ENCODE data around the gene OR56A5.

OR56A5 gene, protein sequence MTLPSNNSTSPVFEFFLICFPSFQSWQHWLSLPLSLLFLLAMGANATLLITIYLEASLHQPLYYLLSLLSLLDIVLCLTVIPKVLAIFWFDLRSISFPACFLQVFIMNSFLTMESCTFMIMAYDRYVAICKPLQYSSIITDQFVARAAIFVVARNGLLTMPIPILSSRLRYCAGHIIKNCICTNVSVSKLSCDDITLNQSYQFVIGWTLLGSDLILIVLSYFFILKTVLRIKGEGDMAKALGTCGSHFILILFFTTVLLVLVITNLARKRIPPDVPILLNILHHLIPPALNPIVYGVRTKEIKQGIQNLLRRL

GRCh38 chr11:5968394-5968793 is at the start of gene OR56A5:
OR56A5 (minus strand) TSS chr11:5968494; CDS start chr11:5968494, 0 bp downstream.
- TF ChIP-seq OSR1 (CRISPR knock-in tag; IDR thresholded peaks at IDR 0.05) = no peak
- TF ChIP-seq ZFP3 (CRISPR knock-in tag; IDR thresholded peaks at IDR 0.05) = no peak
- TF ChIP-seq PPARA (CRISPR knock-in tag; IDR thresholded peaks at IDR 0.05; ENCODE audit: borderline replicate concordance) = no peak
- TF ChIP-seq GLIS3 (CRISPR knock-in tag; IDR thresholded peaks at IDR 0.05) = no peak
- no peak for TF ChIP-seq CREB5 (CRISPR knock-in tag; IDR thresholded peaks at IDR 0.05; ENCODE audit: low read depth)
- TF ChIP-seq ZNF8 (CRISPR knock-in tag; IDR thresholded peaks at IDR 0.05) = no peak
- TF ChIP-seq ZNF70 (CRISPR knock-in tag; IDR thresholded peaks at IDR 0.05) = no peak
- no peak for TF ChIP-seq CSRNP3 (CRISPR knock-in tag; IDR thresholded peaks at IDR 0.05)
- TF ChIP-seq ZC3H10 (CRISPR knock-in tag; IDR thresholded peaks at IDR 0.05) = no peak
- no peak for TF ChIP-seq ISL1 (CRISPR knock-in tag; IDR thresholded peaks at IDR 0.05)
- no peak for TF ChIP-seq ESRRG (CRISPR knock-in tag; IDR thresholded peaks at IDR 0.05)
- no peak for TF ChIP-seq BACH2 (CRISPR knock-in tag; IDR thresholded peaks at IDR 0.05; ENCODE audit: borderline replicate concordance)
- TF ChIP-seq, protein P1, sequence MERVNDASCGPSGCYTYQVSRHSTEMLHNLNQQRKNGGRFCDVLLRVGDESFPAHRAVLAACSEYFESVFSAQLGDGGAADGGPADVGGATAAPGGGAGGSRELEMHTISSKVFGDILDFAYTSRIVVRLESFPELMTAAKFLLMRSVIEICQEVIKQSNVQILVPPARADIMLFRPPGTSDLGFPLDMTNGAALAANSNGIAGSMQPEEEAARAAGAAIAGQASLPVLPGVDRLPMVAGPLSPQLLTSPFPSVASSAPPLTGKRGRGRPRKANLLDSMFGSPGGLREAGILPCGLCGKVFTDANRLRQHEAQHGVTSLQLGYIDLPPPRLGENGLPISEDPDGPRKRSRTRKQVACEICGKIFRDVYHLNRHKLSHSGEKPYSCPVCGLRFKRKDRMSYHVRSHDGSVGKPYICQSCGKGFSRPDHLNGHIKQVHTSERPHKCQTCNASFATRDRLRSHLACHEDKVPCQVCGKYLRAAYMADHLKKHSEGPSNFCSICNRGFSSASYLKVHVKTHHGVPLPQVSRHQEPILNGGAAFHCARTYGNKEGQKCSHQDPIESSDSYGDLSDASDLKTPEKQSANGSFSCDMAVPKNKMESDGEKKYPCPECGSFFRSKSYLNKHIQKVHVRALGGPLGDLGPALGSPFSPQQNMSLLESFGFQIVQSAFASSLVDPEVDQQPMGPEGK (CRISPR knock-in tag; IDR thresholded peaks at IDR 0.05; ENCODE audit: borderline replicate concordance) = no peak
- no peak for TF ChIP-seq ZFP30 (CRISPR knock-in tag; IDR thresholded peaks at IDR 0.05)
- TF ChIP-seq RARB (CRISPR knock-in tag; IDR thresholded peaks at IDR 0.05) = no peak
- TF ChIP-seq ARNTL (CRISPR knock-in tag; IDR thresholded peaks at IDR 0.05; ENCODE audit: borderline replicate concordance, low read depth) = no peak
- no peak for TF ChIP-seq TCF4 (CRISPR knock-in tag; IDR thresholded peaks at IDR 0.05; ENCODE audit: borderline replicate concordance)
- no peak for TF ChIP-seq TSHZ2 (CRISPR knock-in tag; IDR thresholded peaks at IDR 0.05)
- no peak for TF ChIP-seq ZNF565 (CRISPR knock-in tag; conservative IDR thresholded peaks at IDR 0.05; ENCODE audit: low read depth)
- ATAC-seq = no peak

DNA sequence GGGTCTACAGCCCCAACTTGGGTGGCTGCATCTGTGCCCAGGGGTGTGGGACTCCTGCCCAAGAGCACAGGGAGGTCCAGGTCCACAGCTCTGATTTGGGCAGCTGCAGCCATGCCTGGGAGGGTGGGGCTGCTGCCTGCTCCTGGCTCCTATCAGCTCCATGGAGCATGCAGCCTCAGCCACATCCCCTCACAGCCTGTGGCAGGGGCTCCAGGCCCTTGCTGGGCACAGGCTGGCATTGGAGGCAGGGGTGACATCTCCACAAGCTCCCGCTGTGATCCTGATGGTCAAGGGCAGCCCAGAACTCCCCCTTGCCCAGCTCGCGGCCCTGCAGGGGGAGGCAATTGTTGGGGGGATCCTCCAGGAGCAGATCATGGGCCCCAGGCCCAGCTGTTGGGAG is 44.7 kb upstream of the OR56A5 start:
- ATAC-seq = no peak
- TF ChIP-seq ZNF70 (CRISPR knock-in tag; IDR thresholded peaks at IDR 0.05) = no peak
- no peak for TF ChIP-seq ZFP30 (CRISPR knock-in tag; IDR thresholded peaks at IDR 0.05)

GRCh38 chr11:6012035-6012668 is 43.9 kb upstream of the OR56A5 start:
- ATAC-seq = no peak
- TF ChIP-seq CREB5 (CRISPR knock-in tag; IDR thresholded peaks at IDR 0.05; ENCODE audit: low read depth) (no peak), TCF4 (CRISPR knock-in tag; IDR thresholded peaks at IDR 0.05; ENCODE audit: borderline replicate concordance) (no peak), ZNF8 (CRISPR knock-in tag; IDR thresholded peaks at IDR 0.05) (no peak), ZNF70 (CRISPR knock-in tag; IDR thresholded peaks at IDR 0.05) (no peak), GLIS3 (CRISPR knock-in tag; IDR thresholded peaks at IDR 0.05) (no peak)

All from SK-N-SH treated with all-trans-retinoic acid at 6 μM for 48 hours (cell line).